Measurements from ENCODE around the gene CST7.

CST7 gene

DNA sequence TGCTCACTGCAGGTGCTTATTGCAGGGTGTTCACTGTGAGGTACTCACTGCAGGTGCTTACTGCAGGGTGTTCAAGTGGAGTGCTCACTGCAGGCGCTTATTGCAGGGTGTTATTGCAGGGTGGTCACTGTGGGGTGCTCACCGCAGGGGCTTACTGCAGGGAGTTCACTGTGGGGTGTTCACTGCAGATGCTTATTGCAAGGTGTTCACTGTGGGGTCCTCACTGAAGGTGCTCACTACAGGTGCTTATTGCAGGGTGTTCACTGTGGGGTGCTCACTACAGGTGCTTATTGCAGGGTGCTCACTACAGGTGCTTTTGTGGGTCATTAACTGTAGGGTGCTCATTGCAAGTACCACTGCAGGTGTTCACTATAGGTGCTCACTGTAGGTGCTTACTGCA is 23.3 kb downstream of the CST7 start:
- Histone ChIP-seq H3K36me3 (ENCODE audit: control insufficient read depth, low read length) (peaks cover 60% of the 10 kb centered on the region), H4K20me1 (ENCODE audit: control insufficient read depth, insufficient read depth, low read depth, low read length) (no peaks in the 10 kb centered on the region; the same call in 1 of the 2 replicates), H3K9me2 (replicated peaks; ENCODE audit: control insufficient read depth, low read length) (no peaks in the 10 kb centered on the region), H3F3A (ENCODE audit: control insufficient read depth, insufficient read depth) (no peaks in the 10 kb centered on the region), H3K4me1 (ENCODE audit: control insufficient read depth, low read length) (no peaks in the 10 kb centered on the region), H3K27me3 (ENCODE audit: control insufficient read depth, low read length) (no peaks in the 10 kb centered on the region), H3K27ac (ENCODE audit: low read depth, low read length) (no peak overlapping the region), H3K79me2 (ENCODE audit: control insufficient read depth, low read length) (no peaks in the 10 kb centered on the region; the same call in 1 of the 2 replicates), H3K4me3 (ENCODE audit: low read length) (no peak overlapping the region), H3K4me2 (ENCODE audit: low read length) (no peak overlapping the region), H3K9me3 (ENCODE audit: control insufficient read depth, insufficient read depth, low read length) (peaks cover 2% of the 10 kb centered on the region; the same call in 1 of the 2 replicates)
- TF ChIP-seq, protein P1, sequence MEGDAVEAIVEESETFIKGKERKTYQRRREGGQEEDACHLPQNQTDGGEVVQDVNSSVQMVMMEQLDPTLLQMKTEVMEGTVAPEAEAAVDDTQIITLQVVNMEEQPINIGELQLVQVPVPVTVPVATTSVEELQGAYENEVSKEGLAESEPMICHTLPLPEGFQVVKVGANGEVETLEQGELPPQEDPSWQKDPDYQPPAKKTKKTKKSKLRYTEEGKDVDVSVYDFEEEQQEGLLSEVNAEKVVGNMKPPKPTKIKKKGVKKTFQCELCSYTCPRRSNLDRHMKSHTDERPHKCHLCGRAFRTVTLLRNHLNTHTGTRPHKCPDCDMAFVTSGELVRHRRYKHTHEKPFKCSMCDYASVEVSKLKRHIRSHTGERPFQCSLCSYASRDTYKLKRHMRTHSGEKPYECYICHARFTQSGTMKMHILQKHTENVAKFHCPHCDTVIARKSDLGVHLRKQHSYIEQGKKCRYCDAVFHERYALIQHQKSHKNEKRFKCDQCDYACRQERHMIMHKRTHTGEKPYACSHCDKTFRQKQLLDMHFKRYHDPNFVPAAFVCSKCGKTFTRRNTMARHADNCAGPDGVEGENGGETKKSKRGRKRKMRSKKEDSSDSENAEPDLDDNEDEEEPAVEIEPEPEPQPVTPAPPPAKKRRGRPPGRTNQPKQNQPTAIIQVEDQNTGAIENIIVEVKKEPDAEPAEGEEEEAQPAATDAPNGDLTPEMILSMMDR (IDR thresholded peaks at IDR 0.05; ENCODE audit: low read depth, low read length, poor library complexity, severe bottlenecking), result no peak
- TF ChIP-seq EZH2phosphoT487 (IDR thresholded peaks at IDR 0.05; ENCODE audit: borderline replicate concordance, low read length), result no peak

- Histone ChIP-seq H3K4me2 (ENCODE audit: low read length) (no peak overlapping the region), H3K4me1 (ENCODE audit: control insufficient read depth, low read length) (no peaks in the 10 kb centered on the region), H3K9me2 (replicated peaks; ENCODE audit: control insufficient read depth, low read length) (no peaks in the 10 kb centered on the region), H3F3A (ENCODE audit: control insufficient read depth, insufficient read depth) (no peaks in the 10 kb centered on the region), H4K20me1 (ENCODE audit: control insufficient read depth, insufficient read depth, low read depth, low read length) (no peaks in the 10 kb centered on the region), H3K4me3 (ENCODE audit: low read length) (no peak overlapping the region), H3K9me3 (ENCODE audit: control insufficient read depth, insufficient read depth, low read length) (peaks cover 6% of the 10 kb centered on the region; the same call in 1 of the 2 replicates), H3K79me2 (ENCODE audit: control insufficient read depth, low read length) (peaks cover 7% of the 10 kb centered on the region; the same call in 1 of the 2 replicates), H3K36me3 (ENCODE audit: control insufficient read depth, low read length) (peaks cover 72% of the 10 kb centered on the region), H3K27me3 (ENCODE audit: control insufficient read depth, low read length) (no peaks in the 10 kb centered on the region), H3K27ac (ENCODE audit: low read depth, low read length) (no peak overlapping the region)
- no peak for TF ChIP-seq EZH2phosphoT487 (IDR thresholded peaks at IDR 0.05; ENCODE audit: borderline replicate concordance, low read length)
- TF ChIP-seq, protein P1 (IDR thresholded peaks at IDR 0.05; ENCODE audit: low read depth, low read length, poor library complexity, severe bottlenecking), result no peak
These were observed 28.3 kb downstream of the CST7 start for GRCh38 chr20:24977336-24977735.

DNA sequence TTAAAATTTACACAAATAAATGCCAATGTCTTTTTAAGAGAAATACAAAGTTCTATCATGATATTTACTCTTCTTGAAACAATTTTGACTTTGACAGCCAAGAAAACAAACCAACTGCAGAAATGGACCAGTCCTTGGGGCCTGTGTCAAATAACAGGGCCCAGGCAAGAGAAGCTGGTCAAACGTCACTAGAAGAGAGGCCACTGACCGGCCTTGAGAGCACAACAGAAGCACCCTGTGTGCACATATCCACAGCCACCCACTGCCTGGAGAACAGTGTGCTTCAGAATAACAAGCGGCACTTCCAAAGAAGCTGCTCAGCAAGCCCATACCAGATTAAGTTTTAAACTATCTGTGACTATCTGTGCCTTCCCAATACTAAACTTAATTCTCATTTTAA is 28.7 kb downstream of the CST7 start:
- H3K36me3 ChIP-seq (ENCODE audit: control insufficient read depth, low read length), result peaks cover 72% of the 10 kb centered on the region

More for the DNA sequence above, 28.7 kb downstream of the CST7 start:
- Histone ChIP-seq H3K4me2 (ENCODE audit: low read length) (no peak overlapping the region), H3K27me3 (ENCODE audit: control insufficient read depth, low read length) (no peaks in the 10 kb centered on the region), H3F3A (ENCODE audit: control insufficient read depth, insufficient read depth) (no peaks in the 10 kb centered on the region), H3K9me2 (replicated peaks; ENCODE audit: control insufficient read depth, low read length) (no peaks in the 10 kb centered on the region), H3K79me2 (ENCODE audit: control insufficient read depth, low read length) (peaks cover 8% of the 10 kb centered on the region; the same call in 1 of the 2 replicates), H3K9me3 (ENCODE audit: control insufficient read depth, insufficient read depth, low read length) (peaks cover 6% of the 10 kb centered on the region; the same call in 1 of the 2 replicates), H4K20me1 (ENCODE audit: control insufficient read depth, insufficient read depth, low read depth, low read length) (no peaks in the 10 kb centered on the region), H3K4me3 (ENCODE audit: low read length) (no peak overlapping the region), H3K27ac (ENCODE audit: low read depth, low read length) (no peak overlapping the region), H3K4me1 (ENCODE audit: control insufficient read depth, low read length) (no peaks in the 10 kb centered on the region)
- TF ChIP-seq, protein P1 (IDR thresholded peaks at IDR 0.05; ENCODE audit: low read depth, low read length, poor library complexity, severe bottlenecking), result no peak
- no peak for TF ChIP-seq EZH2phosphoT487 (IDR thresholded peaks at IDR 0.05; ENCODE audit: borderline replicate concordance, low read length)
